Measurements from ENCODE around the gene MRPL36.

MRPL36 gene

DNA sequence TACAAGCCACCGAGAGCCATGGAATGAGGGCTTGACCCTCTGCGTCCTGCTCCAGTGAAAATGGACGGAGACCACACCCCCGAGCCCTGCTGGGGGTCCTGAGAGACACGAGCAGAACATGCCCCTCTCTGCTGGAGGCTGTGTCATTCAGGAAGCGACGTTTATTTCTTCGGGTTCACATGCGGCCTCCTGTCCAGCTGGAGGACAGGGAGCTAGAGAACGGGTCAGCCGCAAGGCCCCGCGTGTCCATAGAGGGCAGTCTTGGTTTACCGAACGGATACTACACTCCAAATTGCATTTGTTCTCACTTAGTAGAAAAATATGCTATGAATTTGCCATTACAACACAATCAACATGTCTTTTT is 36.1 kb downstream of the MRPL36 start:
- Mint-ChIP-seq H3K36me3 (no peaks in the 10 kb centered on the region), H3K4me1 (no peaks in the 10 kb centered on the region), H3K4me3 (no peak overlapping the region), H3K27me3 (peaks cover 71% of the 10 kb centered on the region), H3K9me3 (peaks cover 5% of the 10 kb centered on the region), H3K27ac (no peak overlapping the region)
- no peak for ATAC-seq

DNA sequence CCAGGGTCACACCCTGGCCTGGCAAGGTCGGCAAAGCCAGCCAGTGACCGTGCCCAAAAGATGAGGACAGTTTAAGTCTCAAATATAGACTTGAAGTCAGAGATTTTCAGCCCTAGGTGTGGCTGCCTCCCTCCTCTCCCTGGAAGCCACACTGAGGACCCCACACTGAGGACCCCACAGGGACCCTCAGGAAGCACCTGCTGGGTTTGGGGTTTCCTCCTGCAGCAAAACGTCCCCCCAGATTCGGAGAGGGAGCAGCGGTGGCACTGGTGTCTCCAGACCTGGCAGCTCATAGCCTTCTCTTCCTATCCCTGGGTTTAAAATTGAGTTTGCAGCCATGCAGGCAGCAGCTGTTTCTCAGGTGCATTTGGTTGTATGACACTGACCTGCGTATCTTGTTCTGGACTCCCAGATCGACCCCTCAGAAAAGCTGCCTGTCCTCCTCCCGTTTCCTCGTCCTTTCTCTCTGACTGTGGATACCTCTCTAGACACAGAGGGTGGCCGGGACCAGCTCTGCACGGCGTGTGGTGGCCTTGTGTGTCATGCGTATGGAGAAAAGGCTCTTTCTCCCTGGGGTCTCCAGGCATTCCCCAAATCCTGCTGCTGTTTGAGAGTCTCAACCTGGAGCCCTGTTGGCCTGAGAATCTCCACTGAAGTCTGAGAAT is 36.6 kb downstream of the MRPL36 start:
- H3K9me3 Mint-ChIP-seq = peaks cover 8% of the 10 kb centered on the region
- H3K36me3 Mint-ChIP-seq = no peaks in the 10 kb centered on the region
- ATAC-seq = no peak
- no peak overlapping the region for H3K4me3 Mint-ChIP-seq
- no peak overlapping the region for H3K27ac Mint-ChIP-seq
- H3K4me1 Mint-ChIP-seq = no peaks in the 10 kb centered on the region
- H3K27me3 Mint-ChIP-seq = peaks cover 66% of the 10 kb centered on the region

DNA sequence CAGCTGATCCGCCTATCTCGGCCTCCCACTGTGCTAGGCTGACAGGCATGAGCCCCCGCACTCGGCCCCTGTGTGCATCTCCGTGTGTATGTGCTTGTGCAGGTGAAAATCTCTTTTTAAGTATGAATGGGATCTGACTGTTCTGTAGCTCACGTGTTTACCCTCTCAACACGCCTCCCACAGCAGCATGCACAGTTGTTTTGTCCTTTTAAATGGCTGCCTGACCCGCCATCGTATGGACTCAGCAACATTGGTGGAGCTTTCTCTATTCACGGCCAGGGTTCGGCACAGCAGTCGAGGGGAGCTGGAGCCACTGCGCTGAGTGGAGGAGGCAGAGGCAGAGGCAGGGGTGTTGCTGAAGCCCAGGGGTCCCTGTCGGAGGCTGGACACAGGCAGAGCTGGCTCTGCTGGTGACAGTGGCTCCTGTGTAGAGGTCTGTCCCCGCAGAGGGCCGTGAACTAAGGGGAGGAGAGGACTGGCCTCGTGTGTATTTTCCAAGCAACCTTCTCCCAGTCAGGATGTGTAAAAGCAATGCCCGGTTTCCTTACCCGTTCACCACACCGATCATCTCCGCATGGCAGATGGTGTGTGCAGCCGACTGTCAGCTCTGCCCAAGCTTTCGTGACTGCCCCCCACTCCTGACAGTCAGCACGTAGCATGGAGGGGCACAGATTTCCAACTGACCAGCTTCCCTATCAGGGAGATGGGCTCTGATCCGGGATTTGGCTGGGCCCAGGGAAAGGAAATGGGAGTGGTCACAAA is 37.3 kb downstream of the MRPL36 start:
- Mint-ChIP-seq H3K4me1 (no peaks in the 10 kb centered on the region), H3K27ac (no peak overlapping the region), H3K4me3 (no peak overlapping the region), H3K27me3 (peaks cover 62% of the 10 kb centered on the region), H3K9me3 (peaks cover 8% of the 10 kb centered on the region), H3K36me3 (no peaks in the 10 kb centered on the region)
- ATAC-seq = no peak

DNA sequence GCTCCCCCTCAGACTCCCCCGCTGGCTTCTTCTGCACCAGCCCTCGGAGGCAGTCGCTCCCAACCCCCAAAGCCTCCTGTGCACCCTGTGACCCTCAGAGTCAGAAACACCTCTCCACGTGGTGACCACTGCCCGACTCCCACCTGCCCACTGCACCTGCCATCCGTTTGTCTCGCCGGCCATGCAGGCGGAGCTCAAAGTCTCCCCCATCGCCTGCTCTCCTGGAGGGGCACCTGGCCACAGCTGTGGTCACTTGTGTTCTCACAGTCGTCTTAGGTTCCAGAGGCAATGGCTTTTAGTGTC is 38.2 kb downstream of the MRPL36 start:
- H3K27ac Mint-ChIP-seq = no peak overlapping the region
- ATAC-seq = no peak
- no peak overlapping the region for H3K4me3 Mint-ChIP-seq
- H3K27me3 Mint-ChIP-seq = peaks cover 59% of the 10 kb centered on the region
- peaks cover 8% of the 10 kb centered on the region for H3K9me3 Mint-ChIP-seq
- H3K4me1 Mint-ChIP-seq = no peaks in the 10 kb centered on the region
- no peaks in the 10 kb centered on the region for H3K36me3 Mint-ChIP-seq

DNA sequence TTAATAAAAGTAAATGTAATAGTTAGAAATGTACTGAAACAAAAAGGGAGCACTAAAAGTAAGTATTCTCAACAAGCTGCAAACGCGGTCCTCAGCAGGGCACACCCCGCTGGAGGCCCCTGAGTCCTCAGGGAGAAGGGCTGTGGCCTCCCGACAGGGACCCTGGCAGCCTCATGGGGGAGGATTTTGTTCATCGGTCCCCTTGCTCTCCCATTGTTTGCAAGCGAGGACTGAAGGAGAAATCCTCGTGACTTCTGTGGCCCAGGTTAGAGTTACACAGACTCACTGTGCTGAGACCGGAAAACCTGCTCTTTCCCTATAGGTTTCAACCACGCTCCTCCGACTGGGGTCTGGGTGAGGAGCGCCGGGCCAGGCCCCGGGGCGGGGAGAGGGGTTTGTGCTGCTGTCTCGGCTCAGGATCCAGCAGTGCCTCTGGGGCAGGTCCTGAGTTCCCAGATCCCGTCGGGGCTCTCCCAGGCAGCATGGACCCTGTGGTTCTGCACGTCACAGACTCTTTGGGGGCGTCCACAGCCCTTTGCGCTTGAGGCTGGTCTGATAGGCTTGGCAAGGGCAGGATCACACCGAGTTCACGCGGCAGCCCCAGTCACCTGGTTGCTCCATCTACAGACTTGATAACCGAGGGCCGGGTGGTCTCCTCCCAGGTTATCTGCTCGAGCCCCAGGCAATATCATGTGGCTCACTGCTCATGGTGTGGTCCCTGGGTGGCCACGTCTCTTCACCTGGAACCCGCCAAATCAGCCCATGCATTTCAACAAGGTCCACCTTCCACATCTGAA is 38.8 kb downstream of the MRPL36 start:
- Mint-ChIP-seq H3K4me1 (no peaks in the 10 kb centered on the region), H3K4me3 (no peak overlapping the region), H3K27ac (no peak overlapping the region), H3K27me3 (peaks cover 53% of the 10 kb centered on the region), H3K36me3 (no peaks in the 10 kb centered on the region), H3K9me3 (peaks cover 8% of the 10 kb centered on the region)
- ATAC-seq = no peak

DNA sequence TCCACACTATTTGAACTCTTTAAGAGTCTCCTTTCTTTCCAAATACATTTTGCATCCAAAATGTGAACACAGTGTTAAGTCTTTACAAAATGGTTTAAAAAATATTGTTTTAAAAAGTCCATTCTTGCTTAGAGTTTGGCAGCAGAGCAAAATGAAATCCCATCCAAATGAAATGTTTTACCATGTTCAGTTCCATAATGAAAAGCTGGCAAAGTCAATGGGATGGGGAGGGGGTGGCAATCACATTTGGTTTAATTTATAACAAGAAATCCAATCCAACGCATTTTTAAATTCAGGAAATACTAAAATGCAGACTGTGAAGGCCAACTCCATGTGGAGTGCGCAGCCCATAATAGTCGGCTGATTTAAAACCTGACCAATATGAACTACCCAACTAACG is 39.4 kb downstream of the MRPL36 start:
- Mint-ChIP-seq H3K36me3 (no peaks in the 10 kb centered on the region), H3K9me3 (peaks cover 8% of the 10 kb centered on the region), H3K4me3 (no peak overlapping the region), H3K27ac (no peak overlapping the region), H3K4me1 (no peaks in the 10 kb centered on the region), H3K27me3 (peaks cover 48% of the 10 kb centered on the region)
- ATAC-seq = no peak

DNA sequence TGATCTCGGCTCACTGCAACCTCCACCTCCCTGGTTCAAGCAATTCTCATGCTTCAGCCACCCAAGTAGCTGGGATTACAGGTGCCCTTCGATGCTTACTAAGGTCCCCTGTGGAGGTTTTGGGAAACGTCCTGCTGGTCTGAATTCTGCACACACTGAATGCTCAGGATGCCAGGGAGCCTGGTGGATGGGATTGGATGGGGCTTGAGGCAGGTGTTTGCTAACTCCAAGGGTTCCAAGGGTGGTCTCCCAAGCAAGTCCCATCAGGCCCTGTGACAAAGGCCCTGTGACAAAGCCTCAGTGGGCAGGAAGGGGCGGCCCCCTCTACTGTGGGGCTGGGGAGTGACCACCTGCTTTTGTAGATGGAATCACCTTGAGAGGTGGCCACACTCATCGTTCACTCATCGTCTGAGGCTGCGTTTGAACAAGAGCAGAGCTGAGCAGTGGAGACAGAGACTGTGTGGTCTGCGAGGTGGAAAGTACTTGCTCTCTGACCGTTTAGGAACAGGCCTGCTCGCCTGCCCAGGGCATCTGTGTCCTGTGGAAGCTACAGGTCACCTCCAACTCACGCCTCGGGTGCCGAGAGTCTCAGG is 40.2 kb downstream of the MRPL36 start:
- no peak overlapping the region for H3K27ac Mint-ChIP-seq
- H3K9me3 Mint-ChIP-seq = peaks cover 8% of the 10 kb centered on the region
- no peak overlapping the region for H3K4me3 Mint-ChIP-seq
- H3K27me3 Mint-ChIP-seq = peaks cover 40% of the 10 kb centered on the region
- no peak for ATAC-seq
- no peaks in the 10 kb centered on the region for H3K4me1 Mint-ChIP-seq
- H3K36me3 Mint-ChIP-seq = no peaks in the 10 kb centered on the region

DNA sequence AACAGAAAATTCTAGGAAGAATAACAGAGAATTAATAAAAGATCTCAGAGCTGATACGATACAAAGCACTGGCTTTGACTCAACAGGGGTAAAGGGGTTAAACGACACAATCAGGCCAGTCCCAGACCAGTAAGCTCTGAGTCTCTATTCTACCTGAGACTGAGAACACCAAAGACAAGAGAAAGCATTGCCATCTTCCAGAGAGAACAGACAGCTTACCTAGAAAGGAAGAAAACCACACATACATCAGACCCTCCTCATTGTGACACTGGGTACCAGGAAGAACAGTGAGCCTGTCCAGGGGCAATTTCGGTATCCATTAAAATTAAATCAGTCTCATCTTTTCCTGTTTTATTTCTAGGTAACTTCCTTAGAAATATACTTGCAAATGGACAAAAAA is 41.1 kb downstream of the MRPL36 start:
- Mint-ChIP-seq H3K27me3 (peaks cover 32% of the 10 kb centered on the region), H3K4me3 (no peak overlapping the region), H3K27ac (no peak overlapping the region), H3K9me3 (peaks cover 8% of the 10 kb centered on the region), H3K4me1 (no peaks in the 10 kb centered on the region), H3K36me3 (no peaks in the 10 kb centered on the region)
- ATAC-seq = no peak

DNA sequence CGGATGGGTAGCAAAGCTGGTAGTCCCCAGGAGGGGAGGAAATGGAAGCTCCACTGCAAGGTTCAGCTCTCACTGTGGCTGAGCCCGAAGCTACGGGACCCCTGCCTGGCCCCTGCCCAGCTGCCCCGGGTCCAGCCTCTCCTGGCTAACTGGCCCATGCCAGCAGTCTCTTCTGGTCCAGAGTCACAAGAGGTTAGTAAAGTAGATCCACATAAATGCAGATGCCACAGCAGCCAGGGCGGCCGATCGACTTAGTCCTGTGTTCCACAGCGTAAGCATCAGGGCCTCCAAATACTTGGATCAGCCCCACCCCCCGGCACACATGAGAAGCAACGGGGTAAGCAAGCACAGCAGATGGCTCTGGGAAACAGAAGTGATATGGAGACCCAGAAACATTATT is 42.1 kb downstream of the MRPL36 start:
- Mint-ChIP-seq H3K27ac (no peak overlapping the region), H3K36me3 (no peaks in the 10 kb centered on the region), H3K4me3 (no peak overlapping the region), H3K9me3 (peaks cover 8% of the 10 kb centered on the region), H3K4me1 (no peaks in the 10 kb centered on the region), H3K27me3 (peaks cover 33% of the 10 kb centered on the region)
- ATAC-seq = no peak

DNA sequence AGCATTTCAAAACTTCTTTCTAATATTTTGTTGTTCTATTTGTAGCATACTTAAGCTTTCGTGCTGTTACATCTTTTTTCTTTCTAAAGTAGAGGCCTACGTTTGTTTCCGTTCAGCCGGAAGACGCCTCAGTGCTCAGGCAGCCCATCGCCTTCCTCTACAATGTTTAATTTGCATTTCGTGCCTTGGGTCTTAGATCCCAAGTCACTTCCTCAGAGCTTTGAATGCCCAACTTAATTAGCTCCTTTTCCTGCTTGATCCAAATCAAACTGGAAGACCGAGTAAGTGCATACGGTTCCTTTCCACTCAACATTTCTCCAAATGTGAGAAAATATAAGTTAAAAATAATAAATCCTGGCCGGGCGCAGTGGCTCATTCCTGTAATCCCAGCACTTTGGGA is 43.2 kb downstream of the MRPL36 start:
- ATAC-seq = no peak
- peaks cover 33% of the 10 kb centered on the region for H3K27me3 Mint-ChIP-seq
- H3K4me1 Mint-ChIP-seq = no peaks in the 10 kb centered on the region
- H3K27ac Mint-ChIP-seq = no peak overlapping the region
- H3K36me3 Mint-ChIP-seq = no peaks in the 10 kb centered on the region
- H3K4me3 Mint-ChIP-seq = no peak overlapping the region
- peaks cover 8% of the 10 kb centered on the region for H3K9me3 Mint-ChIP-seq

DNA sequence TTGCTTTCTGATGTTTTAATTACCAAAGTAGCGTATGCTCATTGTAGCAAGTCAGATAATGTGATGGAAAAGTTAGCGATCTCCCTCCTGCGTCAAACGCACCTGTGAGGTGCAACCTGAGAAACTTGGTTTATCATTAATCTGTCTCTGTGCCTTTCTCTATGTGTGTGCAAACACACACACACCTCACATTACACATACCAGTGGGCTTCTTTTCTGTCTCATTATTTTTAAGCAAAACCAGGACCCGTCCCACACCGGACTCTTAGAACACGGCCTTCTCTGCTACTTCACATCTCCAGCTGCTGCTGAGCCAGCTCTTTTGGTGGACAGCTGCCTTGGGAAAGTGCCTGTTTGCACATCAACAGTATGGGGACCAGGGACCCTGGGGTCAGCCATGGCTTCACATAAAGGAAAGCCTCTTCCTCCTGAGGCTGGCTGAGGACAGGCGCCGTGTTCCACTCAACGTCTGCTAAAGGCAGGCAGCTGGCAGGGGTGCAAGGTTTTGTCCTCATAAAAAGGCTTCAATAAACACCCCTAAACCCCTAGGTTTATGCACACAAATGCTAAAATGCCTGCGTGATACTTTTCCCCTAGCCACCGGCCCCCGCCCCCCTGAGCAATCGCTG is 44.2 kb downstream of the MRPL36 start:
- ATAC-seq = no peak
- peaks cover 8% of the 10 kb centered on the region for H3K9me3 Mint-ChIP-seq
- H3K4me3 Mint-ChIP-seq = no peak overlapping the region
- H3K27ac Mint-ChIP-seq = no peak overlapping the region
- H3K27me3 Mint-ChIP-seq = peaks cover 37% of the 10 kb centered on the region
- H3K4me1 Mint-ChIP-seq = no peaks in the 10 kb centered on the region
- no peaks in the 10 kb centered on the region for H3K36me3 Mint-ChIP-seq

DNA sequence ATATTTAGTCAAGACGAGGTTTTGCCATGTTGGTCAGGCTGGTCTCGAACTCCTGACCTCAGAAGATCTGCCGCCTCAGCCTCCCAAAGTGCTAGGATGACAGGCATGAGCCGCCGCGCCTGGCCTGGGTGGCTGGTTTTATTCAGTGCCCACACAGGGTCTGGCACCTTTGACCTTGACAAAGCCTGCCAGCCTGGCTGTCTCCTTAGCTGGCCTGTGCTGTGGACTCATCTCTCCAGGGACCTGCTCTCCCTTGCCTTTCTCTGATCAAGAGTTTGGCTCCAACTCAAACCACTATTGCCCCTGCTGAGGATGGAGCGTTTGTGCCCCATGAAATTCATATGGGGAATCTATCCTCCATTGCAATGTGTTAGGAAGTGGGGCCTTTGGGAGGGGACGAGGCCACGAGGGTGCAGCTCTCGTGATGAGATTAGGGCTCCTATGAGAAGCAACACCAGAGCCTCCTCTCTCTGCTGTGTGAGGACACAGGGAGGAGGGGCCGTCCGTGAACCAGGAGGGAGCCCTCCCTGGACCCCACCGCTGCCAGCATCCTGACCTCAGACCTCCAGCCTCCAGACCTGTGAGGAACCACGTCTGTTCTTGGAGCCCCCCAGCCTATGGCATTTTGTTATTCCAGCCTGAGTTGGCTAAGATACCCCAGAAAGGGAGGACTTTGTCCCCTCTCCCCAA is 45.0 kb downstream of the MRPL36 start:
- H3K27ac Mint-ChIP-seq = no peak overlapping the region
- ATAC-seq = peak; percentile 22
- no peaks in the 10 kb centered on the region for H3K4me1 Mint-ChIP-seq
- no peak overlapping the region for H3K4me3 Mint-ChIP-seq
- H3K36me3 Mint-ChIP-seq = no peaks in the 10 kb centered on the region
- H3K9me3 Mint-ChIP-seq = peaks cover 8% of the 10 kb centered on the region
- H3K27me3 Mint-ChIP-seq = peaks cover 37% of the 10 kb centered on the region

DNA sequence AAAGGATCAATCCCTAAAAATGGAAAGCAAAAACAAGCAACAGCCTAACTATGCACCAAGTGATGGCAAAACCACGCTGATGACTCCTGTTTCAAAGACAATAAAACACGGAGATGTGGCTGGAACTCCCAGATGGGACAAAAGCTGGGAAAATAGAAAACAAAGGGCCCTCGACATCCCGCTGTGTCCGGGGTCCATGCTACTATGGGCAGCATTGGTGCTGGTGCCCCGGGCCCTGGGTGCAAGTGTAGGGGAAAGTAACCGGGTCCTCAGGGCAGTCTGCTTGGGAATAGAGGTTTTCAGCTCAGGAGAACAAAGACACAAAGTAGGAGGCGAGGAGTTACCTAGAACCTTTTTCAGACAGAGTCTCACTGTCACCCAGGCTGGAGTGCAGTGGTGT is 46.1 kb downstream of the MRPL36 start:
- no peaks in the 10 kb centered on the region for H3K36me3 Mint-ChIP-seq
- no peak for ATAC-seq
- peaks cover 39% of the 10 kb centered on the region for H3K27me3 Mint-ChIP-seq
- no peaks in the 10 kb centered on the region for H3K4me1 Mint-ChIP-seq
- H3K27ac Mint-ChIP-seq = no peak overlapping the region
- peaks cover 3% of the 10 kb centered on the region for H3K9me3 Mint-ChIP-seq
- no peak overlapping the region for H3K4me3 Mint-ChIP-seq

DNA sequence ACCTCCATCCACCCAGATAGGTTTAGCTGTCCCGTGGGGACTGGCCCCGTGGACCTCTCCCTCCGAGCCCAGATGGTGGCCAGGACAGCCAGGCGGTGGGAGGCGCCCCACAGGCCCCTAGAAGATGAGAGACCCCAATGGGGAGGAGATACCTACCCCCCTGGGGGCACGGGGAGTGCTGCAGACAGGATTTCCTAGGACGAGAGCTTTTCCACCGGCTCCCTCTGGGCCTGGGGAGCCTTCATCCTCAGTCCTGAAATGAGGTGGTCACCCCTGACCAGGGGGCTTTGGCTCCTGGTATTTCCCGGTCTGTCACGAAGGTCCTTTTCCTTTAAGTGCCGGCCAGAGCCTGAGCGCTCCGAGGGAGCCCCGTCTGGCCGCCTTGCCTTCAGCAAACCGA is 46.8 kb downstream of the MRPL36 start:
- H3K27ac Mint-ChIP-seq = no peak overlapping the region
- H3K9me3 Mint-ChIP-seq = no peaks in the 10 kb centered on the region
- no peaks in the 10 kb centered on the region for H3K4me1 Mint-ChIP-seq
- peaks cover 45% of the 10 kb centered on the region for H3K27me3 Mint-ChIP-seq
- no peak overlapping the region for H3K4me3 Mint-ChIP-seq
- no peak for ATAC-seq
- H3K36me3 Mint-ChIP-seq = no peaks in the 10 kb centered on the region
